MM.1S (cell line): ENCODE measurements around the gene DNAJC30.

ENCODE experiments used
- EZH2 ChIP-seq: fragments of 300-600 bp; sonication (generic); optimal IDR thresholded peaks from 2 replicates; pipeline ENCODE3; 2017; ENCODE audit warnings: low read depth, mild to moderate bottlenecking, antibody characterized with exemption, low read length, mixed read lengths
- TF ChIP-seq, protein P1 (sequence below): fragments of 300-600 bp; sonication (generic); IDR thresholded peaks from 2 replicates; pipeline ENCODE4 v1.5.1; 2016; ENCODE audit warnings: antibody characterized with exemption, low read length, mixed read lengths

GRCh38 chr7:73683788-73684693 is 788 bp upstream of the DNAJC30 start:
- TF ChIP-seq, protein P1, sequence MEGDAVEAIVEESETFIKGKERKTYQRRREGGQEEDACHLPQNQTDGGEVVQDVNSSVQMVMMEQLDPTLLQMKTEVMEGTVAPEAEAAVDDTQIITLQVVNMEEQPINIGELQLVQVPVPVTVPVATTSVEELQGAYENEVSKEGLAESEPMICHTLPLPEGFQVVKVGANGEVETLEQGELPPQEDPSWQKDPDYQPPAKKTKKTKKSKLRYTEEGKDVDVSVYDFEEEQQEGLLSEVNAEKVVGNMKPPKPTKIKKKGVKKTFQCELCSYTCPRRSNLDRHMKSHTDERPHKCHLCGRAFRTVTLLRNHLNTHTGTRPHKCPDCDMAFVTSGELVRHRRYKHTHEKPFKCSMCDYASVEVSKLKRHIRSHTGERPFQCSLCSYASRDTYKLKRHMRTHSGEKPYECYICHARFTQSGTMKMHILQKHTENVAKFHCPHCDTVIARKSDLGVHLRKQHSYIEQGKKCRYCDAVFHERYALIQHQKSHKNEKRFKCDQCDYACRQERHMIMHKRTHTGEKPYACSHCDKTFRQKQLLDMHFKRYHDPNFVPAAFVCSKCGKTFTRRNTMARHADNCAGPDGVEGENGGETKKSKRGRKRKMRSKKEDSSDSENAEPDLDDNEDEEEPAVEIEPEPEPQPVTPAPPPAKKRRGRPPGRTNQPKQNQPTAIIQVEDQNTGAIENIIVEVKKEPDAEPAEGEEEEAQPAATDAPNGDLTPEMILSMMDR = no peak
- TF ChIP-seq EZH2 = no peak
